Loucy (cell line): ENCODE data around the gene CERS6.
A peak's percentile ranks its signal among the peaks of the same experiment; 100 is the strongest.
"Not testable (repeated sequence)": the region's sequence is repeated elsewhere in the genome, so short reads cannot be mapped to it uniquely, and the experiment has no call there.

Source experiments
- H2AFZ ChIP-seq: fragments of 200-600 bp; sonication (generic); 2 replicates; pipeline ENCODE4 v1.6.0; 2016; ENCODE audit warnings: antibody characterized with exemption, mild to moderate bottlenecking, low read length, moderate library complexity
- H3F3A ChIP-seq: fragments of 200-600 bp; 2 replicates; pipeline ENCODE4 v1.6.0; 2016; ENCODE audit warnings: antibody characterized with exemption, low read depth, mild to moderate bottlenecking
- H3K27me3 ChIP-seq: fragments of 200-600 bp; sonication (generic); 2 replicates; pipeline ENCODE4 v1.6.1; 2014; ENCODE audit warnings: low read length, mild to moderate bottlenecking; ENCODE audit not compliant: insufficient read depth, poor library complexity, severe bottlenecking
- H3K36me3 ChIP-seq: fragments of 200-600 bp; sonication (generic); 2 replicates; pipeline ENCODE4 v1.6.1; 2016; ENCODE audit warnings: low read length; ENCODE audit not compliant: insufficient read depth
- H3K4me1 ChIP-seq: fragments of 200-600 bp; sonication (generic); 2 replicates; pipeline ENCODE4 v1.5.1; 2014; ENCODE audit warnings: low read length, mild to moderate bottlenecking; ENCODE audit not compliant: insufficient read depth, poor library complexity, severe bottlenecking
- H3K4me2 ChIP-seq: fragments of 200-600 bp; sonication (generic); 2 replicates; pipeline ENCODE4 v1.6.0; 2014; ENCODE audit warnings: antibody characterized with exemption, low read length, low read depth, mild to moderate bottlenecking; ENCODE audit not compliant: poor library complexity, severe bottlenecking
- H3K4me3 ChIP-seq: fragments of 200-600 bp; sonication (generic); 2 replicates; pipeline ENCODE4 v1.5.1; 2014; ENCODE audit warnings: low read length, mild to moderate bottlenecking, mixed read lengths; ENCODE audit not compliant: poor library complexity, severe bottlenecking
- H3K79me2 ChIP-seq: fragments of 200-600 bp; sonication (generic); 2 replicates; pipeline ENCODE4 v1.6.1; 2014; ENCODE audit warnings: low read length; ENCODE audit not compliant: insufficient read depth
- H3K9ac ChIP-seq: fragments of 200-600 bp; sonication (generic); 2 replicates; pipeline ENCODE4 v1.6.0; 2014; ENCODE audit warnings: mild to moderate bottlenecking, low read depth, low read length, moderate library complexity; ENCODE audit not compliant: poor library complexity, severe bottlenecking
- H3K9me2 ChIP-seq: fragments of 200-600 bp; sonication (generic); replicated peaks from 2 replicates; pipeline ENCODE4 v1.6.1; 2016; ENCODE audit warnings: low read depth, low read length, mixed read lengths
- H3K9me3 ChIP-seq: fragments of 200-600 bp; sonication (generic); 2 replicates; pipeline ENCODE4 v1.6.1; 2014; ENCODE audit warnings: mild to moderate bottlenecking, antibody characterized with exemption, low read length, low read depth; ENCODE audit not compliant: insufficient read depth
- H4K20me1 ChIP-seq: fragments of 200-600 bp; sonication (generic); 2 replicates; pipeline ENCODE4 v1.6.0; 2014; ENCODE audit warnings: antibody characterized with exemption, low read length, mild to moderate bottlenecking; ENCODE audit not compliant: insufficient read depth, poor library complexity, severe bottlenecking
- CTCF ChIP-seq: fragments of 200-600 bp; sonication (generic); conservative IDR thresholded peaks from 2 replicates; pipeline ENCODE4 v1.5.1; 2014; ENCODE audit warnings: mild to moderate bottlenecking, antibody characterized with exemption, low read length
- EZH2phosphoT487 ChIP-seq: fragments of 200-600 bp; IDR thresholded peaks from 2 replicates; pipeline ENCODE4 v1.6.1; 2018; ENCODE audit warnings: antibody characterized with exemption, mild to moderate bottlenecking, moderate library complexity, borderline replicate concordance

Gene CERS6

GRCh38 chr2:168490015-168490874, 34.2 kb downstream of the CERS6 start:
- peaks cover 17% of the 10 kb centered on the region for H3K4me1 ChIP-seq
- H3K4me3 ChIP-seq = peak overlapping the region; percentile 13
- H3K27me3 ChIP-seq = no peaks in the 10 kb centered on the region
- H3K4me2 ChIP-seq = peak overlapping the region; percentile 51
- no peaks in the 10 kb centered on the region for H3K9me3 ChIP-seq
- peak overlapping the region; percentile 32 for H3K9ac ChIP-seq
- H3F3A ChIP-seq = no peaks in the 10 kb centered on the region
- peaks cover 68% of the 10 kb centered on the region for H3K79me2 ChIP-seq
- H3K9me2 ChIP-seq = no peaks in the 10 kb centered on the region
- H3K36me3 ChIP-seq = peaks cover 9% of the 10 kb centered on the region; the same call in 1 of the 2 replicates
- no peak for TF ChIP-seq CTCF
- H4K20me1 ChIP-seq = no peaks in the 10 kb centered on the region
- peak overlapping the region; percentile 25 for H2AFZ ChIP-seq

- Histone ChIP-seq H3K9ac (peak overlapping the region; percentile 32), H3K27me3 (no peaks in the 10 kb centered on the region), H3K4me2 (peak overlapping the region; percentile 51), H4K20me1 (no peaks in the 10 kb centered on the region), H3K9me3 (no peaks in the 10 kb centered on the region), H3K36me3 (peaks cover 10% of the 10 kb centered on the region; the same call in 1 of the 2 replicates), H3K4me1 (peaks cover 17% of the 10 kb centered on the region), H3K4me3 (peak overlapping the region; percentile 13), H3F3A (no peaks in the 10 kb centered on the region), H3K9me2 (no peaks in the 10 kb centered on the region), H3K79me2 (peaks cover 69% of the 10 kb centered on the region), H2AFZ (no peak overlapping the region)
- TF ChIP-seq CTCF (no peak), EZH2phosphoT487 (no peak)
These were observed 35.0 kb downstream of the CERS6 start for GRCh38 chr2:168490946-168491605.

GRCh38 chr2:168491728-168492127, 35.7 kb downstream of the CERS6 start:
- H3F3A ChIP-seq, H2AFZ ChIP-seq, H4K20me1 ChIP-seq, H3K9me3 ChIP-seq, H3K27me3 ChIP-seq, H3K4me3 ChIP-seq, H3K9ac ChIP-seq, H3K9me2 ChIP-seq: not testable (repeated sequence)
- H3K4me2 ChIP-seq = peak overlapping the region; percentile 51
- H3K36me3 ChIP-seq = peaks cover 10% of the 10 kb centered on the region; the same call in 1 of the 2 replicates
- peaks cover 73% of the 10 kb centered on the region for H3K79me2 ChIP-seq
- peaks cover 17% of the 10 kb centered on the region for H3K4me1 ChIP-seq

- H3K27me3 ChIP-seq, H4K20me1 ChIP-seq, H2AFZ ChIP-seq, H3K9me2 ChIP-seq, H3K9me3 ChIP-seq, H3K9ac ChIP-seq, H3F3A ChIP-seq, H3K4me3 ChIP-seq, H3K4me2 ChIP-seq: not testable (repeated sequence)
- Histone ChIP-seq H3K36me3 (peaks cover 10% of the 10 kb centered on the region; the same call in 1 of the 2 replicates), H3K79me2 (peaks cover 64% of the 10 kb centered on the region), H3K4me1 (peaks cover 17% of the 10 kb centered on the region)
These were observed 37.1 kb downstream of the CERS6 start for GRCh38 chr2:168493219-168493618.
